CD4-positive, alpha-beta memory T cell (primary cell): ENCODE measurements around the gene DNLZ. TPM values are rescaled to one million over a fixed set of nuclear protein-coding genes. Genes with fewer than 3 reads are reported as not detected.
"Not testable (repeated sequence)": the region's sequence is repeated elsewhere in the genome, so short reads cannot be mapped to it uniquely, and the experiment has no call there.

ENCODE experiments used
- CTCF ChIA-PET: fragments of 350-600 bp; sonication (Branson Sonifier 250); formaldehyde crosslinking; loops from one replicate; lab custom pipeline; 2021; ENCODE audit warnings: inconsistent platforms; ENCODE audit not compliant: partially characterized antibody; lab: Charles Lee
- POLR2A ChIA-PET: fragments of 350-600 bp; sonication (Branson Sonifier 250); formaldehyde crosslinking; loops from one replicate; lab custom pipeline; 2021; ENCODE audit not compliant: partially characterized antibody; lab: Charles Lee
- DNase-seq, 5 donors: peaks; one replicate each; pipeline versions ENCODE4 v3.0.0 to v3.0.0-alpha.2; 2020 to 2022; ENCODE audit warnings: mixed read lengths in 1 of 5
- H3K27ac ChIP-seq: one replicate; pipeline ENCODE4 v1.7.0; 2013; ENCODE audit warnings: low read depth, low read length
- H3K27me3 ChIP-seq: 2 replicates; pipeline ENCODE4 v1.7.0; 2013; ENCODE audit warnings: mild to moderate bottlenecking, low read length, moderate library complexity; ENCODE audit not compliant: insufficient read depth
- H3K36me3 ChIP-seq: 2 replicates; pipeline ENCODE4 v1.7.0; 2013; ENCODE audit warnings: mild to moderate bottlenecking, low read length, moderate library complexity; ENCODE audit not compliant: insufficient read depth
- H3K4me1 ChIP-seq: 2 replicates; pipeline ENCODE4 v1.7.0; 2013; ENCODE audit warnings: mild to moderate bottlenecking, low read length, moderate library complexity; ENCODE audit not compliant: insufficient read depth
- H3K4me3 ChIP-seq, 2 donors: one replicate each; pipeline ENCODE4 v1.7.0; 2013; ENCODE audit warnings: low read length in 2 of 2, mild to moderate bottlenecking in 1 of 2
- H3K9me3 ChIP-seq, 2 donors: one replicate each; pipeline ENCODE4 v1.7.0; 2013; ENCODE audit warnings: low read length in 2 of 2, control low read depth in 1 of 2; ENCODE audit not compliant: control insufficient read depth in 1 of 2
- H3K27ac Mint-ChIP-seq, 7 donors: one replicate each; pipeline ENCODE4 v1.8.0; 2020 to 2021; ENCODE audit warnings: mixed read lengths in 7 of 7, mild to moderate bottlenecking in 6 of 7, inconsistent platforms in 3 of 7, moderate library complexity in 3 of 7
- H3K27me3 Mint-ChIP-seq, 2 donors: one replicate each; pipeline ENCODE4 v1.8.0; 2020 to 2021; ENCODE audit warnings: mixed read lengths in 2 of 2
- H3K36me3 Mint-ChIP-seq, 2 donors: one replicate each; pipeline ENCODE4 v1.8.0; 2020 to 2021; ENCODE audit warnings: mixed read lengths in 2 of 2, inconsistent platforms in 1 of 2, mild to moderate bottlenecking in 1 of 2
- H3K4me1 Mint-ChIP-seq, 4 donors: one replicate each; pipeline ENCODE4 v1.8.0; 2020 to 2021; ENCODE audit warnings: mixed read lengths in 4 of 4, mild to moderate bottlenecking in 1 of 4
- H3K4me3 Mint-ChIP-seq, 8 donors: one replicate each; pipeline ENCODE4 v1.8.0; 2020 to 2021; ENCODE audit warnings: mixed read lengths in 8 of 8, mild to moderate bottlenecking in 7 of 8, moderate library complexity in 6 of 8, inconsistent platforms in 3 of 8
- H3K9me3 Mint-ChIP-seq, 8 donors: one replicate each; pipeline ENCODE4 v1.8.0; 2020 to 2021; ENCODE audit warnings: mixed read lengths in 8 of 8, mild to moderate bottlenecking in 5 of 8, inconsistent platforms in 3 of 8, moderate library complexity in 1 of 8
- intact Hi-C: fragments of 100-400 bp; cut with micrococcal nuclease; formaldehyde crosslinking; loops from one replicate; pipeline ENCODE4 v1.15.1; 2023
- polyA plus RNA-seq, 2 donors: library from polyadenylated mRNA; unstranded; fragments of 300-500 nt; fragmentation: Illumina TruSeq; gene quantifications; one replicate each; pipeline ENCODE4 v1.2.3, GENCODE V29; 2021
- total RNA-seq, 2 experiments: library from RNA; stranded (reverse); gene quantifications; one replicate each; pipeline ENCODE4 v1.2.3, GENCODE V29; 2021

Gene DNLZ
- total and polyA plus RNA-seq, 4 experiments from 2014 or later, result 26.0 to 86.1 (median 51.8) TPM

DNA sequence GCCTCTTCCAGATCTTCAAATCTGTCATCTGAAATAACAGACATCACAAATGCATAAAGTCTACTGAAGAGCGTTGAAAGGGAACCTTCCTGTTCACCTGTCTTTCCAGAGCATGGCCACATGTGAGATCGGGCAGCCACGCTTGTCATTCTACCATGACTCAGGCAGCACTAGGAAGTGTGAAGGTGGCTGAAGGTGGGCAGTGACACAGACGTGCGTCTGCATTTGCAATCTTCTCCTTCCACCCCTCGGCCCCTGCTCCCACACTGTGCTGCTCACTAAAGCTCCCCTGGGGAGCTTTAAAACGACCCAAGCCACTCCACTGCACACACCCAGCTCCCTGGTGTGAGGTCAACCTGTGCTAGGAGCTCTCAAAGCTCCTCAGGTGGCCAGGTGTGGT, 44.4 kb upstream of the DNLZ start:
- Histone ChIP-seq H3K9me3 (no peaks in the 10 kb centered on the region), H3K27ac (no peak overlapping the region), H3K4me3 (no peak overlapping the region), H3K4me1 (peaks cover 63% of the 10 kb centered on the region), H3K27me3 (no peaks in the 10 kb centered on the region), H3K36me3 (peaks cover 21% of the 10 kb centered on the region)
- Mint-ChIP-seq H3K36me3 (peaks cover 19 to 49% of the 10 kb centered on the region in 2 donors), H3K27ac (peak overlapping the region in 3 of 7 donors; percentile 30 to 80 (median 72)), H3K4me1 (peaks cover 41 to 77% (median 61%) of the 10 kb centered on the region in 4 donors), H3K4me3 (peak overlapping the region in 4 of 8 donors; percentile 33 to 61 (median 47)), H3K27me3 (no peaks in the 10 kb centered on the region), H3K9me3 (peaks cover 0 to 2% (median 0%) of the 10 kb centered on the region in 8 donors)
- ChIA-PET POLR2A (interaction anchor here (1.4 to 4.6 kb wide), 2 partner anchors 8 to 45 kb away, joined by 4 to 36 read pairs; partner anchors contain the start of genes DNLZ and SNAPC4), CTCF (interaction anchor here (0.5 to 2.5 kb wide), 2 partner anchors 7 to 802 kb away, joined by 3 to 20 read pairs; partner anchors contain the start of gene SNAPC4)
- DNase-seq, result peak in 1 of 5 donors; percentile 56
- intact Hi-C loops, result loop anchor here (10.0 kb wide), 1 partner anchor 137 kb away; the partner anchor contains the start of gene NOTCH1

DNA sequence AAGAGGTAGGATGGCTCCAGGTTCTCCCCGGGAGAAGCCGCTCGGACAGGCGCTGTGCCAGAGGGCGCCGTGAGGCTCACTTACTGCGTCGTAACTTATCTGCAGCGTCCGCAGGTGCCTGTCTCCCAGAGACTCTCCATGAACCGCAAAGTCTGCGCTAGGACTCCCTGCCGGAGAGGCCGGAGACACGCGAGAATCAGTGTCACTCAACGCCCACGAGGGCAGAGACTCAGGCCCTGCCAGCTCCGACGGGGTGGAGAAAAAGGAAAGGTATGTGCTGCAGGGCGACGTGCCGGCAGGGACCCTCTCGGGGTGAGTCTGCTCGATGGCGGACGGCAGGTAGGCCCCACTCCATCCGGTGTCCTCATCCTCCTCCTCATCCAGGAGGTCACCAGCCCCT, 43.5 kb upstream of the DNLZ start:
- H3K27me3 ChIP-seq, CTCF ChIA-PET, H3K27me3 Mint-ChIP-seq, H3K9me3 ChIP-seq, H3K27ac ChIP-seq, DNase-seq, H3K9me3 Mint-ChIP-seq, H3K4me3 ChIP-seq: not testable (repeated sequence)
- peak overlapping the region in 1 of 8 donors; percentile 46 for H3K4me3 Mint-ChIP-seq
- H3K27ac Mint-ChIP-seq, result peak overlapping the region in 2 of 7 donors; percentile 52 to 63
- POLR2A ChIA-PET, result interaction anchor here (1.4 to 1.5 kb wide), 2 partner anchors 31 to 44 kb away, joined by 4 read pairs; partner anchors contain the start of gene DNLZ
- Histone ChIP-seq H3K36me3 (peaks cover 18% of the 10 kb centered on the region), H3K4me1 (peaks cover 67% of the 10 kb centered on the region)
- intact Hi-C loops, result loop anchor here (10.0 kb wide), 1 partner anchor 138 kb away; the partner anchor contains the start of gene NOTCH1
- peaks cover 18 to 43% of the 10 kb centered on the region in 2 donors for H3K36me3 Mint-ChIP-seq
- H3K4me1 Mint-ChIP-seq, result peaks cover 43 to 80% (median 63%) of the 10 kb centered on the region in 4 donors

DNA sequence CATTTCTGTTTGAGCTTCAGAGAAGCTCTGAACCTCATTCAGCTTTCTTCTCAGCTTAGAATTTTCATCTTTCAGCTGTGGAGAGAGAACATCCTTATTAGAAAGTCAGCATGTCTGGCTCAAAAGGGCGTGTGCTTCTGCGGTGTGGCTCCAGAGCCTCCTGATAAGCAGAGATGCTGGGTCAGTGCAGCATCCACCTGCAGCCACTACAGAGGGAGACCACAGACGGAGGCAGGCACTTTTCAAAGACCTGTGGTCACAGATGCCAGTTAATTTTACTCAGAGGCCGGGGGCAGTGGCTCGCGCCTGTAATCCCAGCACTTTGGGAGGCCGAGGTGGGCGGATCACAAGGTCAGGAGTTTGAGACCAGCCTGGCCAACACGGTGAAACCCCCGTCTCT, 42.4 kb upstream of the DNLZ start:
- Histone ChIP-seq H3K4me1 (peaks cover 55% of the 10 kb centered on the region), H3K27ac (peak overlapping the region; percentile 70), H3K36me3 (peaks cover 18% of the 10 kb centered on the region)
- Mint-ChIP-seq H3K27ac (peak overlapping the region in 5 of 7 donors; percentile 27 to 90 (median 56)), H3K4me1 (peaks cover 34 to 78% (median 52%) of the 10 kb centered on the region in 4 donors), H3K4me3 (peak overlapping the region in 3 of 8 donors; percentile 15 to 95 (median 44)), H3K36me3 (peaks cover 18 to 34% of the 10 kb centered on the region in 2 donors)
- H3K9me3 Mint-ChIP-seq, DNase-seq, H3K27me3 ChIP-seq, H3K27me3 Mint-ChIP-seq, H3K9me3 ChIP-seq, H3K4me3 ChIP-seq: not testable (repeated sequence)
- intact Hi-C loops, result loop anchor here (10.0 kb wide), 1 partner anchor 139 kb away; the partner anchor contains the start of gene NOTCH1
- POLR2A ChIA-PET, result interaction anchor here (1.5 kb wide), 1 partner anchor 33 kb away, joined by 4 read pairs; no protein-coding TSS in a partner anchor
- CTCF ChIA-PET, result interaction anchor here (1.4 kb wide), 1 partner anchor 42 kb away, joined by 3 read pairs; the partner anchor contains the start of gene DNLZ

DNA sequence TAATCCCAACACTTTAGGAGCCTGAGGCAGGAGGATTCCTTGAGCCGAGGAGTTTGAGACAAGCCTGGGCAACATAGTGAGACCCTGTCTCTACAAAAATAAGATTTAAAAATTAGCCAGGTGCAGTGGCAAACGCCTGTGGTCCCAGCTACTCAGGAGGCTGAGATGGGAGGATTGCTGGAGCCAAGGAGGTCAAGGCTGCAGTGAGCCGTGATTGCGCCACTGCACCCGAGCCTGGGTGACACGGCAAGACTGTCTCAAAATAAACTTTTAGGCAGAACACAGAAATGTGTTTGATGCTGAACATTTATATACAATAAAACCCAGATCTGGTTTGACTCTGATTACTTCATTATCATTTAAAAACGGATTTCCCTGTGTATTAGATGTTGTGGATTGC, 41.9 kb upstream of the DNLZ start:
- Mint-ChIP-seq H3K9me3 (no peaks in the 10 kb centered on the region), H3K36me3 (peaks cover 18 to 32% of the 10 kb centered on the region in 2 donors), H3K4me1 (peaks cover 34 to 74% (median 55%) of the 10 kb centered on the region in 4 donors), H3K4me3 (peak overlapping the region in 4 of 8 donors; percentile 15 to 95 (median 63)), H3K27ac (peak overlapping the region in 5 of 7 donors; percentile 6 to 97 (median 93)), H3K27me3 (no peaks in the 10 kb centered on the region)
- CTCF ChIA-PET, result interaction anchor here (1.4 kb wide), 1 partner anchor 42 kb away, joined by 3 read pairs; the partner anchor contains the start of gene DNLZ
- Histone ChIP-seq H3K9me3 (no peaks in the 10 kb centered on the region), H3K27ac (peak overlapping the region; percentile 70), H3K4me1 (peaks cover 57% of the 10 kb centered on the region), H3K4me3 (no peak overlapping the region), H3K36me3 (peaks cover 18% of the 10 kb centered on the region), H3K27me3 (no peaks in the 10 kb centered on the region)
- intact Hi-C loops, result loop anchor here (10.0 kb wide), 1 partner anchor 139 kb away; the partner anchor contains the start of gene NOTCH1
- no peak for DNase-seq
- POLR2A ChIA-PET, result no interaction called here

DNA sequence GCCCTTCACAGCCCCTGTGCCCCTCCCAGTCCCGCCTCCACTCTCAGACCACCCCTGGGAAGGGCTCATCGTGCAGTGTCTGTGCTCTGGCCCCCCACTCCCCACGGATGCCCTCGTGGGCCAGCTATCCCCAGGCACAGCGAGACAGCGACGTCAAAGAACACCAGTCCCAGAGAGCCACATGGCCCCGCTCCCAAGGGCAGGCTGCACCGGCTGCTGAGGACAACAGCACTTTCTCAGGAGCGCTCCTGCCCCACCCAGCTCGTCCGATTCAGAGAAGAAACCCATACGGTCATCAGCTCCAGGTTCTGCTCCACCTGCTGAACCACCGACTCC, 41.2 kb upstream of the DNLZ start:
- POLR2A ChIA-PET, result interaction anchor here (1.5 to 2.3 kb wide), 3 partner anchors 9 to 323 kb away, joined by 5 to 22 read pairs (median 6); partner anchors contain the start of gene DNLZ
- Mint-ChIP-seq H3K36me3 (peaks cover 18 to 29% of the 10 kb centered on the region in 2 donors), H3K4me3 (peak overlapping the region; percentile 69 to 95 (median 80)), H3K27me3 (no peaks in the 10 kb centered on the region), H3K9me3 (no peaks in the 10 kb centered on the region), H3K4me1 (peaks cover 32 to 67% (median 54%) of the 10 kb centered on the region in 4 donors), H3K27ac (peak overlapping the region; percentile 87 to 97 (median 93))
- CTCF ChIA-PET, result interaction anchor here (1.4 kb wide), 1 partner anchor 41 kb away, joined by 3 read pairs; the partner anchor contains the start of gene DNLZ
- Histone ChIP-seq H3K36me3 (peaks cover 18% of the 10 kb centered on the region), H3K27ac (peak overlapping the region; percentile 70), H3K9me3 (no peaks in the 10 kb centered on the region), H3K27me3 (no peaks in the 10 kb centered on the region), H3K4me1 (peaks cover 60% of the 10 kb centered on the region), H3K4me3 (peak overlapping the region in 1 of 2 donors; percentile 49)
- DNase-seq, result no peak
- intact Hi-C loops, result loop anchor here (5.0 to 10.0 kb wide), 2 partner anchors 137 to 140 kb away; partner anchors contain the start of gene NOTCH1

DNA sequence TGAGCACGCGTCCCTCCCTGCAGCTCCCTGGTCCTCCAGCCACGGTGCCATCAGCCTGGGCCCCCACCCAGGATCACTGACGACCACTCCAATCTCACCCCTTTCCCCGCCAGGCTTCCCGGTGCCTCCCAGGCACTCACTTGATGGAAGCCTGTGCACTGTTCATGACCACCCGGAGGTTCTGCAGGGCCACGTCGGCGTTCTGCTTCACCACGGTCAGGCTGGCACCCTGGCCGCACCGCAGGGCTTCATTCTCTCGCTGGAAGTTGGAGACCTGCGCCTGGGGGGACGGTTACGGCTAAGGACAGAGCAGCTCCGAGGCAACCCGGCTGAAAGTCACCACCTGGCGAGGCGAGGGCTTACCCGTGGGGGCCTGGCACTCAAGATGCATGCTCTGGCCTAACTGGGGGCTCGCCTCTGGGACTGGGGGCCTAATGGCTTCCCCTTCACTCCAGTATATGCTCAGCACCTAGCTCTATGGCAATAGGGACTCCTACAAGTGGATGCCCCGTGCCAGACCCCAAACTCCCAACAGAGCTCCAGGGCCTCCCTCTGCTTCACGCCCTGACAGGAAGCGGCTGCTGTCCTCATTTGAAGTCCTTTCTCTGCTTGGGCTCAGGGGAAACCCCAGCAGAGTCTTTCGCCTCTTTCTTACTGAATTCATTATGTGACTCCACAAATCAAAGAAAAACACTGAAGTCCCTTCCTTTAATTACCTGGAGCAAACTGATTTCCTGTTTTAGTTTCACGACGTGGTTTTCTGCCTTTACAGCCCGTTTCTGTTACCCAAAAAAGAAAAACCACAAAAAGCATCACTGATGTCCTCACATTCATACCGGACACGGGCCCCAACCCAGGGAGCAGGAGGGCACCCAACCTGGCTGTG, 40.6 kb upstream of the DNLZ start:
- Mint-ChIP-seq H3K36me3 (peaks cover 18 to 29% of the 10 kb centered on the region in 2 donors), H3K27ac (peak overlapping the region; percentile 89 to 97 (median 93)), H3K9me3 (no peaks in the 10 kb centered on the region), H3K27me3 (no peaks in the 10 kb centered on the region), H3K4me1 (peaks cover 31 to 65% (median 52%) of the 10 kb centered on the region in 4 donors), H3K4me3 (peak overlapping the region; percentile 69 to 95 (median 80))
- H3K27ac ChIP-seq, result peak overlapping the region; percentile 70
- H3K4me1 ChIP-seq, result peaks cover 58% of the 10 kb centered on the region
- ChIA-PET POLR2A (interaction anchor here (0.8 to 2.3 kb wide), 7 partner anchors 10 to 324 kb away, joined by 3 to 22 read pairs (median 3); partner anchors contain the start of genes DNLZ and INPP5E), CTCF (interaction anchor here (1.1 to 3.9 kb wide), 4 partner anchors 7 to 295 kb away, joined by 3 to 20 read pairs (median 4); partner anchors contain the start of gene DNLZ)
- H3K4me3 ChIP-seq, result peak overlapping the region in 1 of 2 donors; percentile 49
- intact Hi-C loops, result loop anchor here (5.0 to 10.0 kb wide), 2 partner anchors 137 to 141 kb away; partner anchors contain the start of gene NOTCH1
- no peaks in the 10 kb centered on the region for H3K9me3 ChIP-seq
- peaks cover 18% of the 10 kb centered on the region for H3K36me3 ChIP-seq
- H3K27me3 ChIP-seq, result no peaks in the 10 kb centered on the region
- peak; percentile 26 to 78 (median 34) for DNase-seq
